Measurements from ENCODE around the gene DAZAP1. TPM values are rescaled to one million over a fixed set of nuclear protein-coding genes. Genes with fewer than 3 reads are reported as not detected.

The DAZAP1 gene
- total and polyA plus RNA-seq, 7 donors = 28.2 to 132 (median 51.1) TPM

GRCh38 chr19:1471515-1472160 is 64.3 kb downstream of the DAZAP1 start:
- H3K27ac ChIP-seq = no peak overlapping the region
- intact Hi-C loops (cut with DNase I) = no loop called here
- WGBS, 2 donors = 15 to 23% methylated on average over 24 of the region's 24 CpGs
- peaks cover 0 to 15% (median 0%) of the 10 kb centered on the region in 4 donors for H3K36me3 ChIP-seq
- peaks cover 0 to 54% (median 53%) of the 10 kb centered on the region in 4 donors for H3K4me1 ChIP-seq
- no peak for DNase-seq
- TF ChIP-seq POLR2A (IDR thresholded peaks at IDR 0.05) (no peak), POLR2AphosphoS5 (IDR thresholded peaks at IDR 0.05) (no peak), EP300 (IDR thresholded peaks at IDR 0.05) (no peak)
- TF ChIP-seq, protein P1, sequence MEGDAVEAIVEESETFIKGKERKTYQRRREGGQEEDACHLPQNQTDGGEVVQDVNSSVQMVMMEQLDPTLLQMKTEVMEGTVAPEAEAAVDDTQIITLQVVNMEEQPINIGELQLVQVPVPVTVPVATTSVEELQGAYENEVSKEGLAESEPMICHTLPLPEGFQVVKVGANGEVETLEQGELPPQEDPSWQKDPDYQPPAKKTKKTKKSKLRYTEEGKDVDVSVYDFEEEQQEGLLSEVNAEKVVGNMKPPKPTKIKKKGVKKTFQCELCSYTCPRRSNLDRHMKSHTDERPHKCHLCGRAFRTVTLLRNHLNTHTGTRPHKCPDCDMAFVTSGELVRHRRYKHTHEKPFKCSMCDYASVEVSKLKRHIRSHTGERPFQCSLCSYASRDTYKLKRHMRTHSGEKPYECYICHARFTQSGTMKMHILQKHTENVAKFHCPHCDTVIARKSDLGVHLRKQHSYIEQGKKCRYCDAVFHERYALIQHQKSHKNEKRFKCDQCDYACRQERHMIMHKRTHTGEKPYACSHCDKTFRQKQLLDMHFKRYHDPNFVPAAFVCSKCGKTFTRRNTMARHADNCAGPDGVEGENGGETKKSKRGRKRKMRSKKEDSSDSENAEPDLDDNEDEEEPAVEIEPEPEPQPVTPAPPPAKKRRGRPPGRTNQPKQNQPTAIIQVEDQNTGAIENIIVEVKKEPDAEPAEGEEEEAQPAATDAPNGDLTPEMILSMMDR (IDR thresholded peaks at IDR 0.05) = no peak
- no peak overlapping the region for H3K4me3 ChIP-seq
- H3K27me3 ChIP-seq = peaks cover 61 to 96% (median 76%) of the 10 kb centered on the region in 3 donors
- no peaks in the 10 kb centered on the region for H3K9me3 ChIP-seq

GRCh38 chr19:1472231-1473084 is 65.1 kb downstream of the DAZAP1 start:
- Histone ChIP-seq H3K4me1 (peaks cover 0 to 46% (median 46%) of the 10 kb centered on the region in 4 donors), H3K27ac (no peak overlapping the region), H3K27me3 (peaks cover 52 to 89% (median 68%) of the 10 kb centered on the region in 3 donors), H3K36me3 (peaks cover 0 to 19% (median 0%) of the 10 kb centered on the region in 4 donors), H3K9me3 (no peaks in the 10 kb centered on the region), H3K4me3 (no peak overlapping the region)
- TF ChIP-seq, protein P1 (IDR thresholded peaks at IDR 0.05) = no peak
- TF ChIP-seq POLR2AphosphoS5 (IDR thresholded peaks at IDR 0.05) (no peak), POLR2A (IDR thresholded peaks at IDR 0.05) (no peak), EP300 (IDR thresholded peaks at IDR 0.05) (no peak)
- intact Hi-C loops (cut with DNase I) = no loop called here
- no peak for DNase-seq
- 48 to 57% methylated on average over 44 of the region's 44 CpGs for WGBS, 2 donors

DNA sequence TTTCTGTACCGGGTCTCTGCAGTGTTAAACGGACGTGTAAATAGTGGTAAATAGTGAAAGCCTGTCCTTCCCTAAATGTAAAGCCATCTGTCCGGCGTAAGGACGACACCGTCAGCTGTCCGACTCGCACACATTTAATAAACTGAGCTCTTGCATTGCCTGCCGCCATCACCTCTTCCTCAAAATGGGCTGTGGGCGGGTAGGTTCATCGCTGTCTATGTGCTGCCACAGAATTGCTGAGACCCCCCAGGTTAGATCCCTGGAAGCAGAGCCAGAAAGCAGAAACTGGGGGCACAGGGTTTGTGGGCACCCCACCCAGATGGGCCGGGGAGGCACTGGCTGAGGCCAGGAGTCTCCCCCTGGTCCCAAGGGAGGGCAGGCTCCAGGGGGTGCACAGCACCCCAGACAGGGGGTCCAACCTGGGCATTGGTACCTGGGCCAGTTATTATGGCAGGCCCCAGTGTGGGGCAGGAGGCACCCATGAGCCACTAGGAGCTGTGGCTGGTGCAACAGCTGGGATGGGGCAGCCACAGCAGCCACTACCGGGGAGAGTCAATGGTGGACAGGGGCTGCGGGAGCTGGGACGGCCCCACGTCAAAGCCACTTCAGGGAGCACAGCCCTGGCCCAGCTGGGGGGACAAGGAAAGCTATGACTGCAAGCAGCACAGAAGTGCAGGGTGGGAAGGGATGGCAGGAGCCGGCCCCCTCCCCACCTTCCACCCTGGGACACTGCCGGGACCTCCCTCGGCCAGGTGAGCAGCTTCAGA is 65.9 kb downstream of the DAZAP1 start:
- Histone ChIP-seq H3K4me3 (no peak overlapping the region), H3K27me3 (peaks cover 44 to 80% (median 59%) of the 10 kb centered on the region in 3 donors), H3K36me3 (peaks cover 0 to 19% (median 0%) of the 10 kb centered on the region in 4 donors), H3K27ac (no peak overlapping the region), H3K9me3 (no peaks in the 10 kb centered on the region), H3K4me1 (peaks cover 0 to 46% (median 45%) of the 10 kb centered on the region in 4 donors)
- TF ChIP-seq, protein P1 (IDR thresholded peaks at IDR 0.05) = no peak
- TF ChIP-seq POLR2A (IDR thresholded peaks at IDR 0.05) (no peak), POLR2AphosphoS5 (IDR thresholded peaks at IDR 0.05) (no peak), EP300 (IDR thresholded peaks at IDR 0.05) (no peak)
- DNase-seq = no peak
- intact Hi-C loops (cut with DNase I) = no loop called here
- 69 to 78% methylated on average over 20 of the region's 20 CpGs for WGBS, 2 donors

DNA sequence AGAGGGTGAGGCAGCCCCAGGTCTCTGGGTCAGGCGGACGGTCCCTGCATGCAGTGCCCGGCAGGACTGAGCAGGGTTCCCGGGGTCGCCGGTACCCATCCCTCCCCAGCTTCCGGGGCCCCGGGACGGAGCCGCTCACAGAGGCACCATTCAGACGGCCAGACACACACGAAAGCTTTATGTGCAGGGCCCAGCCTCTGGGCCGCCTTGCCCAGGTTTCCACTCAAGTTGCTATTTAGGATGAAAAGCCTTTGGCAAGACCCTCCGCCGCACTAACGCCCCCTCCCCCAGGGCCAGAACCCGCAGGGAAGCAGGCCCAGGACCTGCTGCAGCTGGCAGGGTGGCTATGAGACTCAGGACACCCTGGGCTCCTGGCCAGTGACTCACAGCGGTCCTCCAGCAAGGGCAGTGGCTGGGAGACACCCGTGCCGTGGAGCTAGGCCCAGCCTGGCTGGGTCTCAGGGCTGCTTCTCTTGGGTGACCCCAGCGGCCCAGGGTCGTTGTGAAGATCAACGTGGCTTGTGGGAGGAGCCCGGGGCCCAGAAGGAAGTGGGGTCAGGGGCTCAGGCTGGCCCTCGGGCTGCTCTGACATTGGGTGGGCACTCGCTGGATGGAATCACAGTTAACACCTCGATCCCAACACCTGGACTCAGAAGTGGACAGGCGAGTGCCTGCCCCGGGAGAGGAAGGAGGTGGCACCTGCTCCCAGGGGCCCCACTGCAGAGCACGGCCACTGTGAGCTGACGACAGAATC is 66.8 kb downstream of the DAZAP1 start:
- Histone ChIP-seq H3K4me1 (peaks cover 0 to 43% (median 40%) of the 10 kb centered on the region in 4 donors), H3K36me3 (peaks cover 0 to 19% (median 0%) of the 10 kb centered on the region in 4 donors), H3K4me3 (no peak overlapping the region), H3K9me3 (no peaks in the 10 kb centered on the region), H3K27ac (no peak overlapping the region), H3K27me3 (peaks cover 35 to 71% (median 51%) of the 10 kb centered on the region in 3 donors)
- intact Hi-C loops (cut with DNase I) = no loop called here
- TF ChIP-seq POLR2A (IDR thresholded peaks at IDR 0.05) = no peak
- TF ChIP-seq POLR2AphosphoS5 (IDR thresholded peaks at IDR 0.05) = no peak
- TF ChIP-seq, protein P1 (IDR thresholded peaks at IDR 0.05) = no peak
- no peak for TF ChIP-seq EP300 (IDR thresholded peaks at IDR 0.05)
- no peak for DNase-seq
- 85 to 87% methylated on average over 31 of the region's 31 CpGs for WGBS, 2 donors
